Embryonic facial prominence (tissue), 1 donor: ENCODE data around the gene ZNF346.
A peak's percentile ranks its signal among the peaks of the same experiment; 100 is the strongest.

ENCODE experiments used
- DNase-seq: peaks from one replicate; pipeline ENCODE4 v3.0.0-alpha.2; 2016; ENCODE audit errors: extremely low spot score

Gene ZNF346

DNA sequence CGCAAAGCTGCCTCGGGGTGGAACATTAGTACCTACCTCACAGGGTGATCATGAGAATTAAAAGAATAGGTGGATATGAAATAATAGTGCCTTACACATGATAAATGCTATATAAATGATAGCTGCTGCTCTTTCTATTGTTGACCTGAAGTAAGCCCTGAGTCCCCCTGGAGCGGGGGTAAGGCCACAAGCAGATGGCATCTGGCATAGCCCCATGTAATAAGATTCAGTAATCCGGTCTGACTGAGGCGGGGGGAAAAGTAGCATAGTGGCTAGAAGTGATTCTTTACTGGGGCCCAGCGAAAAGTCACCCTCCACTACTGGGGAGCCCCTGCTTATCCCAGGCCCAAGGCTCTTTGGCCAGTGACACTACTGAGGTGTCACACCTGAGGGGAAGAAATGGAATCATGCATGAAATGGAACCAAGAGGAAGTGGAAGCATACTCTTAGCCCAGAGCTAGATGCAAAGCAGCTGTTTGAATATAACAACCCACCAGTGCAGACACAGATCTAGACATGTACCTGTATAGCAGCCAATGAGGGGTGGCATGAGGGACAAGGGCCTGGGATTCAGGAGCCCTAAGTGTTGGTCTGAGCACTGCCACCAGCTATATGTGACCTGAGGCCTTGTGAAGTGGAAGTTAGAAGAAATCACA is 48.2 kb downstream of the ZNF346 start:
- no peak for DNase-seq

- peak; percentile 54 for DNase-seq
These were observed 49.3 kb downstream of the ZNF346 start for GRCh38 chr5:177071666-177072385.

- no peak for DNase-seq
These were observed 54.8 kb downstream of the ZNF346 start for GRCh38 chr5:177077335-177077734.

- no peak for DNase-seq
These were observed 57.1 kb downstream of the ZNF346 start for GRCh38 chr5:177079606-177080005.

DNA sequence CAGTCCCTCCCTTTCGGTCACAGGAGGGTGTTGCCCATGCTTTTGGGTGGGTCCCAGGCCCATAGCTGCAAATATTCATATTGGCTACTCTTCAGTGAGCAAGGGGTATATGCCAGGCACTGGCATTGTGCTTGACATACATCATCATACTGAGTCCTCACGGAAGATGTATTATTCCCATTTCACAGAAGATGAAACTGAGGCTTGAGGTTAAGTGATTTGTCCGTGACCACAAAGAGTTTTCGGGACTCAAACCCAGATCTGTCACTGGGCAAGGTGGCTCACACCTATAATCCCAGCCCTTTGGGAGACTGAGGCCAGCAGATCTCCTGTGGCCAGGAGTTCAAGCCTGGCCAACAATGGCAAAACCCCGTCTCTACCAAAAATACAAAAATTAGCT is 57.8 kb downstream of the ZNF346 start:
- DNase-seq, result no peak

DNA sequence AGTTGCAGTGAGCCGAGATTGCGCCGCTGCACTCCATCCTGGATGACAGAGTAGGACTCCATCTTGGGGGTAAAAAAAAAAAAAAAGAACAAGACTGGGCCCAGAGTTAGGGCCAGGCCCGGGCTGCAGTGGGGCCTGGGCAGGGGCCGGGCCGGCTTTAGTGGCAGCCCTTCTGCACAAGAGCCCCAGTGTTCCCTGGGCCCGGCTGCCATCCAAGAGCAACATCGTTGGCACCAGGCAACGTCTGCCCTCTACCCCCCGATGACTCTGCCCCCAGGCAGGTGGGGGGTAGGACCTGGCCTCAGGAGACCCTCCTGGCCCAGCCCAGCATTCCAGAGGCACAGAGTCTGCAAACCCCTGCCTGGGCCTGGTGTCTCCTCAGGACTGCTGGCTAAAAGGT is 59.4 kb downstream of the ZNF346 start:
- no peak for DNase-seq

DNA sequence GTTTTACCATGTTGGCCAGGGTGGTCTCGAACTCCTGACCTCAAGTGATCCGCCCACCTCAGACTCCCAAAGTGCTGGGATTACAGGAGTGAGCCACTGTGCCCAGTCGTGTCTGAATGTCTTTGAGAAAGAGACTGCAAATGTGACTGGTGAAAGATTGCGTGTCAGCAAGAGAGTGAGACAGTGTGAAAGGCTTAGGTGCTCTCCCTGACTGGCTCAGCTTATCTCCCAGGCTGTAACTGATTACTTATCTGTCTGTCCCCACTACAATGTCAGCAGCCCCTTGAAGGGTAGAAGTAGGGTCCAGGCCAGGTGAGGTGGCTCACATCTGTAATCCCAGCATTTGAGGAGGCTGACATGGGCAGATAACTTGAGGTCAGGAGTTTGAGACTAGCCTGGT is 60.9 kb downstream of the ZNF346 start:
- no peak for DNase-seq

DNA sequence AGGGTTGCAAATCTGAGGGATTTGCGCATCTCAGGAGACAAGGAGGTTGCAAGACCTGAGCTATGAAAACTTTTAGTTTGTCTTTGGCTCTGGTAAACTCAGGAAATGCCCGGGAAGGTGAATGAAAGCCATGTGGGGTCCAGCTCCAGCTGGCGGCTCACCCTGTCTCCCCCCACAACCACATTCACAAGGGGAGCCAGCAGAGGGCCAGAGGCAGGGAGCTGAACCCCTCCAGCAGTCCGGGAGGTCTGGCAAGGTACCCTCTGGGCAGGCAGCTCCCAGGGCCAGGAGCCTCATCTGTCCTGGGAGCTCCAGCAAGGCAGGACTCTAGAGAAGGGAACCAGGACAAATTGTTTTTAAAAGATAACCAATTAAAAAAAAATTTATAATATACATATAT is 61.7 kb downstream of the ZNF346 start:
- no peak for DNase-seq

DNA sequence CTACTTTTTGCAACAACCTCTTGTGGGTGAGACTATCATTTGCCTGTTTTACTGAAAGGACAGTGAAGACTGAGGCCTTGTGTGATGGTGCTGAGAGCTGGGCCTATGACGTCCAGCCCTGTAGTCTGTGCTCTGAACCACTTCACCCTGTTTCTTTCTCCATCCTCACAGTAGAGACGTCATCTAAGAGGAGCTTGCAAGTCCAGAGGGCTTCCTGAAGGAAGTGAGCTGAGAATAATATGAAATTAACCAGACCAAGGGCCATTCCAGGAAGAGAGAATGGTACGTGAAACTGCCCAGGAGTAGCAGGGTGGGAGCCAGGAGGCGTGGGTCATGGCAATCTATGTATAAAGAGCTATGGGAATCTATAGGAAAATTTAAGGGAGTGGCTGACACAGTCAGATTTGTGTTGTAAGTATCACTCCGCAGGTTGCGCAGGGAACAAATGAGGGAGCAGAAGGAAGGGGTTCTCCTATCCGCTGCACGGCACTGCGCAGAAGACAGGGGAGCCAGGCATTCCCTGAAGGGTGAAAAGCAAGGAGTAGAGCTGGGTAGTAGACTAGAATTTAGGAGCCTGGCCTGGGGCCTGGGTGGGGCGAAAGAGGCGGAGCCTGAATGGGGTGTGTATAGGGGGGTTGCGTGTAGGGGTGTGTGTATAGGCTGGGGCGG is 63.6 kb downstream of the ZNF346 start:
- no peak for DNase-seq

- DNase-seq, result peak; percentile 32
These were observed 64.3 kb downstream of the ZNF346 start, which contains the start of gene FGFR4 for GRCh38 chr5:177086654-177087397. FGFR4 (plus strand) TSS chr5:177086915; CDS start chr5:177089603, 2,688 bp downstream.

GRCh38 chr5:177087398-177088005 is 65.0 kb downstream of the ZNF346 start:
- no peak for DNase-seq

GRCh38 chr5:177089127-177089526 is 66.6 kb downstream of the ZNF346 start:
- DNase-seq, result no peak

GRCh38 chr5:177089825-177090641 is 67.5 kb downstream of the ZNF346 start:
- no peak for DNase-seq

DNA sequence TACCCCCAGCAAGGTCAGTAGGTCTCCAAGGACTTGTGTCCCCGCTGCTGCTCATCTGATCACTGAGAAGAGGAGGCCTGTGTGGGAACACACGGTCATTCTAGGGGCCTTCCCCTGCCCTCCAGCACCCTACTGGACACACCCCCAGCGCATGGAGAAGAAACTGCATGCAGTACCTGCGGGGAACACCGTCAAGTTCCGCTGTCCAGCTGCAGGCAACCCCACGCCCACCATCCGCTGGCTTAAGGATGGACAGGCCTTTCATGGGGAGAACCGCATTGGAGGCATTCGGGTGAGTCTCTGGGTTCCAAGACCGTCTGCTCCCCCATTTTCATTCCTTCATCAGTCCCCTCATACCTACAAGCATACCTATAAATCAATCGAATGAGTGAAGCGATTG is 68.3 kb downstream of the ZNF346 start:
- DNase-seq, result no peak

DNA sequence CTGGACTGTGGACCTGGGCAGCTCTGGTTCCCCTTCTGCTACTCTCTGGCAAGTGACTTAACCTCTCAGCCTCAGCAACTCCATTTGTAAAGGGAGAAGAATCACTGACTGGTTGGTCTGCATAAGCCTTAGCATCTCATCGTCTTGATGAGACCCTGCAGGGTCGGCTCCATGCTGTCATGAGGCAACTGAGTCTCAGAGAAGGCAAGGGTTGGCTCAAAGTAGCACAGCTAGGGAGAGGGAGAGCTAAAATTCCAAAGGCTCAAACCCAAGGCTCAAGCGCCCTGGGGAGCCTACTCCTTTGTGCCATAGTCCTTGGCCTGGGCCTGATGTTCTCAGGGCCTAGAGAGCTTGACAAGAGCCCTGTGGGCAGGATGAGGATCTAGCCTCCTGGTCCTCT is 68.7 kb downstream of the ZNF346 start:
- no peak for DNase-seq

DNA sequence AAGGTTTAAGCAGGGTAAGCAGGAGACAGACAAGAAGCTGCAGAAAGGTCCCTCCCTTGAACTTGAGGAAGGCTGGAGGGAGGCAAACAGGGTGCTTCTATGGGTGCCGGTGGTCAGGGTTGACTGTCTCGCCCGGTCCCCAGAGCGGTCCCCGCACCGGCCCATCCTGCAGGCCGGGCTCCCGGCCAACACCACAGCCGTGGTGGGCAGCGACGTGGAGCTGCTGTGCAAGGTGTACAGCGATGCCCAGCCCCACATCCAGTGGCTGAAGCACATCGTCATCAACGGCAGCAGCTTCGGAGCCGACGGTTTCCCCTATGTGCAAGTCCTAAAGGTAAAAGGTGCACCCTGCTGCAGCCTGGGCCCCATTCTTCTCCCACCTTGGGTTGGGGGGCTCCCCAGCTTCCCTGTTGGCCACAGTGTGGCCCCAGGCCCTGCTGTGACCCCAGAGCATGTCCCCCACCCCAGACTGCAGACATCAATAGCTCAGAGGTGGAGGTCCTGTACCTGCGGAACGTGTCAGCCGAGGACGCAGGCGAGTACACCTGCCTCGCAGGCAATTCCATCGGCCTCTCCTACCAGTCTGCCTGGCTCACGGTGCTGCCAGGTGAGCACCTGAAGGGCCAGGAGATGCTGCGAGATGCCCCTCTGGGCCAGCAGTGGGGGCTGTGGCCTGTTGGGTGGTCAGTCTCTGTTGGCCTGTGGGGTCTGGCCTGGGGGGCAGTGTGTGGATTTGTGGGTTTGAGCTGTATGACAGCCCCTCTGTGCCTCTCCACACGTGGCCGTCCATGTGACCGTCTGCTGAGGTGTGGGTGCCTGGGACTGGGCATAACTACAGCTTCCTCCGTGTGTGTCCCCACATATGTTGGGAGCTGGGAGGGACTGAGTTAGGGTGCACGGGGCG is 69.9 kb downstream of the ZNF346 start:
- no peak for DNase-seq

DNA sequence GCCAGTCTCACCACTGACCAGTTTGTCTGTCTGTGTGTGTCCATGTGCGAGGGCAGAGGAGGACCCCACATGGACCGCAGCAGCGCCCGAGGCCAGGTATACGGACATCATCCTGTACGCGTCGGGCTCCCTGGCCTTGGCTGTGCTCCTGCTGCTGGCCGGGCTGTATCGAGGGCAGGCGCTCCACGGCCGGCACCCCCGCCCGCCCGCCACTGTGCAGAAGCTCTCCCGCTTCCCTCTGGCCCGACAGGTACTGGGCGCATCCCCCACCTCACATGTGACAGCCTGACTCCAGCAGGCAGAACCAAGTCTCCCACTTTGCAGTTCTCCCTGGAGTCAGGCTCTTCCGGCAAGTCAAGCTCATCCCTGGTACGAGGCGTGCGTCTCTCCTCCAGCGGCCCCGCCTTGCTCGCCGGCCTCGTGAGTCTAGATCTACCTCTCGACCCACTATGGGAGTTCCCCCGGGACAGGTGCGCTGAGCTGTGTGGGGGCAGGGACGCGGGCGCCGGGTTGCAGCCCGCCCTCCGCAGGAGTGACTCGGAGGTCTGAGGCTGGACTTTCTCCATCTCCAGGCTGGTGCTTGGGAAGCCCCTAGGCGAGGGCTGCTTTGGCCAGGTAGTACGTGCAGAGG is 70.7 kb downstream of the ZNF346 start:
- no peak for DNase-seq

- DNase-seq, result no peak
These were observed 71.3 kb downstream of the ZNF346 start for GRCh38 chr5:177093803-177094202.
